ENCODE data around the gene NUP210. TPM values are rescaled to one million over a fixed set of nuclear protein-coding genes. Genes with fewer than 3 reads are reported as not detected.

The NUP210 gene
- total and polyA plus RNA-seq, 2 donors (not counting 3 experiments of a cell fraction or from before 2014, with no cell fraction given): 0.14 to 0.84 TPM

DNA sequence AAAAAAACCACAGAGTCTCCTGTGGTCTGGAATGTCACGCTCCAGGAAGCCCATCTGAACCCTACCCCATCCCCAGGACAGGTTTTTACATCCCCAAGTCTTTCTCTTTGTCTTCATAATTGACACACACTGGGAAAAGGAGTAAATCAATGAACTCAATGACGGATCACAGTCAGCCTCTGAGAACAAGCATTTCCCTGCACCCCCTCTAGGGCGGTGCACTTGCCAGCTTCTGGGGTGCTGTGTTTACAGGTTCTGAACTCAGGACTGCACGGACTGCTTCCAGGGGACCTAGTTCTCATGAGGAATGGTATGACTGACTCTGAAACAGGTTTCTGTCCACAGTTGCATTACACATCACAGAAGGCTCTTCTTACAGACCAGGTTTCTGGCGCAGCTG, 81.1 kb downstream of the NUP210 start:
- Histone ChIP-seq H4K20me1 (replicated peaks; ENCODE audit: control insufficient read depth, extremely low read depth, insufficient read depth, low read length) (no peaks in the 10 kb centered on the region), H3K36me3 (ENCODE audit: control insufficient read depth in 2 of 2, extremely low read depth in 1 of 2, insufficient read depth in 2 of 2, low read length in 2 of 2) (no peaks in the 10 kb centered on the region), H3K9me3 (replicated peaks; ENCODE audit: control insufficient read depth, insufficient read depth, low read length) (no peaks in the 10 kb centered on the region), H3K9me1 (replicated peaks; ENCODE audit: control insufficient read depth, extremely low read depth, insufficient read depth, low read length) (no peaks in the 10 kb centered on the region), H3K79me2 (ENCODE audit: control insufficient read depth, insufficient read depth, low read length) (no peaks in the 10 kb centered on the region), H3K4me3 (replicated peaks in 1 of 3; ENCODE audit: insufficient read depth in 1 of 3, low read depth in 1 of 3, low read length in 3 of 3) (no peak overlapping the region), H3K4me1 (ENCODE audit: control insufficient read depth, extremely low read depth, insufficient read depth, low read length) (no peaks in the 10 kb centered on the region), H3K27ac (ENCODE audit: insufficient read depth, low read depth, low read length) (no peak overlapping the region), H3K4me2 (ENCODE audit: insufficient read depth, low read length) (no peak overlapping the region), H2AFZ (ENCODE audit: low read depth, low read length) (no peak overlapping the region), H3K27me3 (ENCODE audit: control insufficient read depth in 2 of 2, insufficient read depth in 2 of 2, low read length in 2 of 2) (no peaks in the 10 kb centered on the region), H3K9ac (replicated peaks; ENCODE audit: extremely low read depth, insufficient read depth, low read length) (no peak overlapping the region)
- intact Hi-C loops (cut with micrococcal nuclease): no loop called here
- DNase-seq (ENCODE audit: low read depth, low spot score) (no peak), FAIRE-seq (no peak)
- dilution Hi-C loops (cut with MboI; ENCODE audit: extremely low pct_ligation_motif_present, low sequenced_read_pairs): no loop called here
- POLR2A ChIA-PET: no interaction called here
- no TSS peak for BruUV-seq (replicated peaks)
- TF ChIP-seq FOS (IDR thresholded peaks at IDR 0.05; ENCODE audit: borderline replicate concordance, insufficient read depth, low read length): no peak
- CTCF ChIA-PET: no interaction called here

DNA sequence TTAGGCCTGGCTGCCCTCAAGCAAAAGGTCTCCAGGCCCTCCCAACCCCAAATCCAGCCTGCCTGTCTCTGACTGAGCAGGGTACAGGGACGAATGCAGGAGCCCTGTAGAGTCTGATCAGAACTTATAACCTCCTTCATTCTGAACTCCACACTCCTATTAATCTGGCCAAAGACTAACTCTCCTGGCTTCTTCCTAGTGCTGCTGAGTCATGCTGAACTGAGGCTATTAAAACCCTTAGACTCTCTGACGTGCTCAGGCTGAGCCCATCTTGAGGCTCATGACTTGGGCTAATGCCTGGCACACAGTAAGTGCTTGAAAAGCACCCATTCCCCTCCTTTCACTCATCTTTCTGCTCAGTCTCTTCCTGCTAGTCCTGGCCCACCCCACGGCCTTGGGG, 81.9 kb downstream of the NUP210 start:
- intact Hi-C loops (cut with micrococcal nuclease): no loop called here
- BruUV-seq (replicated peaks): no TSS peak
- POLR2A ChIA-PET: no interaction called here
- no peaks in the 10 kb centered on the region for H3K79me2 ChIP-seq (ENCODE audit: control insufficient read depth, insufficient read depth, low read length)
- no peak overlapping the region for H3K9ac ChIP-seq (replicated peaks; ENCODE audit: extremely low read depth, insufficient read depth, low read length)
- no peak for TF ChIP-seq POLR2AphosphoS5 (IDR thresholded peaks at IDR 0.05; ENCODE audit: insufficient read depth, low read depth, low read length)
- no peak for TF ChIP-seq POLR2A (IDR thresholded peaks at IDR 0.05; ENCODE audit: low read depth, low read length)
- no peak for TF ChIP-seq JUN (IDR thresholded peaks at IDR 0.05; ENCODE audit: borderline replicate concordance, insufficient read depth, insufficient read length, low read depth)
- TF ChIP-seq FOS (IDR thresholded peaks at IDR 0.05; ENCODE audit: borderline replicate concordance, insufficient read depth, low read length): no peak
- TF ChIP-seq GATA2 (IDR thresholded peaks at IDR 0.05; ENCODE audit: insufficient read depth, insufficient read length, low read depth, low read length): no peak
- no peak for TF ChIP-seq EZH2 (IDR thresholded peaks at IDR 0.05; ENCODE audit: borderline replicate concordance, low read depth, low read length, severe bottlenecking)
- TF ChIP-seq, protein P1, sequence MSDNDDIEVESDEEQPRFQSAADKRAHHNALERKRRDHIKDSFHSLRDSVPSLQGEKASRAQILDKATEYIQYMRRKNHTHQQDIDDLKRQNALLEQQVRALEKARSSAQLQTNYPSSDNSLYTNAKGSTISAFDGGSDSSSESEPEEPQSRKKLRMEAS (IDR thresholded peaks at IDR 0.05; ENCODE audit: insufficient read depth, insufficient read length): no peak
- no peak for TF ChIP-seq MYC (IDR thresholded peaks at IDR 0.05; ENCODE audit: low read depth, low read length)
- TF ChIP-seq, protein P2, sequence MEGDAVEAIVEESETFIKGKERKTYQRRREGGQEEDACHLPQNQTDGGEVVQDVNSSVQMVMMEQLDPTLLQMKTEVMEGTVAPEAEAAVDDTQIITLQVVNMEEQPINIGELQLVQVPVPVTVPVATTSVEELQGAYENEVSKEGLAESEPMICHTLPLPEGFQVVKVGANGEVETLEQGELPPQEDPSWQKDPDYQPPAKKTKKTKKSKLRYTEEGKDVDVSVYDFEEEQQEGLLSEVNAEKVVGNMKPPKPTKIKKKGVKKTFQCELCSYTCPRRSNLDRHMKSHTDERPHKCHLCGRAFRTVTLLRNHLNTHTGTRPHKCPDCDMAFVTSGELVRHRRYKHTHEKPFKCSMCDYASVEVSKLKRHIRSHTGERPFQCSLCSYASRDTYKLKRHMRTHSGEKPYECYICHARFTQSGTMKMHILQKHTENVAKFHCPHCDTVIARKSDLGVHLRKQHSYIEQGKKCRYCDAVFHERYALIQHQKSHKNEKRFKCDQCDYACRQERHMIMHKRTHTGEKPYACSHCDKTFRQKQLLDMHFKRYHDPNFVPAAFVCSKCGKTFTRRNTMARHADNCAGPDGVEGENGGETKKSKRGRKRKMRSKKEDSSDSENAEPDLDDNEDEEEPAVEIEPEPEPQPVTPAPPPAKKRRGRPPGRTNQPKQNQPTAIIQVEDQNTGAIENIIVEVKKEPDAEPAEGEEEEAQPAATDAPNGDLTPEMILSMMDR (IDR thresholded peaks at IDR 0.05; ENCODE audit: extremely low read depth in 1 of 2, insufficient read depth in 1 of 2, low read depth in 1 of 2, low read length in 2 of 2): no peak
- no peak overlapping the region for H2AFZ ChIP-seq (ENCODE audit: low read depth, low read length)
- FAIRE-seq (no peak), DNase-seq (ENCODE audit: low read depth, low spot score) (no peak)
- no peak overlapping the region for H3K4me3 ChIP-seq (replicated peaks in 1 of 3; ENCODE audit: insufficient read depth in 1 of 3, low read depth in 1 of 3, low read length in 3 of 3)
- H3K9me1 ChIP-seq (replicated peaks; ENCODE audit: control insufficient read depth, extremely low read depth, insufficient read depth, low read length): no peaks in the 10 kb centered on the region
- no peaks in the 10 kb centered on the region for H4K20me1 ChIP-seq (replicated peaks; ENCODE audit: control insufficient read depth, extremely low read depth, insufficient read depth, low read length)
- no peaks in the 10 kb centered on the region for H3K36me3 ChIP-seq (ENCODE audit: control insufficient read depth in 2 of 2, extremely low read depth in 1 of 2, insufficient read depth in 2 of 2, low read length in 2 of 2)
- dilution Hi-C loops (cut with MboI; ENCODE audit: extremely low pct_ligation_motif_present, low sequenced_read_pairs): no loop called here
- H3K27me3 ChIP-seq (ENCODE audit: control insufficient read depth in 2 of 2, insufficient read depth in 2 of 2, low read length in 2 of 2): no peaks in the 10 kb centered on the region
- H3K27ac ChIP-seq (ENCODE audit: insufficient read depth, low read depth, low read length): no peak overlapping the region
- CTCF ChIA-PET: no interaction called here
- no peaks in the 10 kb centered on the region for H3K4me1 ChIP-seq (ENCODE audit: control insufficient read depth, extremely low read depth, insufficient read depth, low read length)
- no peaks in the 10 kb centered on the region for H3K9me3 ChIP-seq (replicated peaks; ENCODE audit: control insufficient read depth, insufficient read depth, low read length)
- H3K4me2 ChIP-seq (ENCODE audit: insufficient read depth, low read length): no peak overlapping the region

Data from endothelial cell of umbilical vein (primary cell).